Endodermal cell (in vitro differentiated cells): ENCODE results near the gene TDRD12. TPM values are rescaled to one million over a fixed set of nuclear protein-coding genes. Genes with fewer than 3 reads are reported as not detected.

ENCODE experiments used
- DNase-seq: peaks from one replicate; pipeline ENCODE4 v3.0.0-alpha.2; 2017
- H3K27ac ChIP-seq: 2 replicates; pipeline ENCODE4 v1.5.1; 2013; ENCODE audit warnings: mild to moderate bottlenecking, low read depth, low read length, moderate library complexity
- H3K27me3 ChIP-seq: 2 replicates; pipeline ENCODE4 v1.6.1; 2013; ENCODE audit warnings: mild to moderate bottlenecking, low read length, moderate library complexity; ENCODE audit not compliant: insufficient read depth, control insufficient read depth, poor library complexity, severe bottlenecking
- H3K36me3 ChIP-seq: 2 replicates; pipeline ENCODE4 v1.7.0; 2013; ENCODE audit warnings: mild to moderate bottlenecking, low read length, moderate library complexity; ENCODE audit not compliant: control insufficient read depth, insufficient read depth
- H3K4me1 ChIP-seq: one replicate; pipeline ENCODE4 v1.7.0; 2013; ENCODE audit warnings: low read length; ENCODE audit not compliant: control insufficient read depth, insufficient read depth
- H3K4me3 ChIP-seq: 2 replicates; pipeline ENCODE4 v1.5.1; 2013; ENCODE audit warnings: mild to moderate bottlenecking, low read length, moderate library complexity
- H3K9ac ChIP-seq: 2 replicates; pipeline ENCODE4 v1.6.1; 2013; ENCODE audit warnings: mild to moderate bottlenecking, low read length, moderate library complexity; ENCODE audit not compliant: poor library complexity, severe bottlenecking; ENCODE audit errors: extremely low read depth
- H3K9me3 ChIP-seq: 2 replicates; pipeline ENCODE4 v1.6.1; 2013; ENCODE audit warnings: mild to moderate bottlenecking, low read length, moderate library complexity; ENCODE audit not compliant: control insufficient read depth
- H3K27ac Mint-ChIP-seq: 2 replicates; pipeline ENCODE4 v1.8.0; 2020; ENCODE audit warnings: mixed read lengths
- H3K27me3 Mint-ChIP-seq: 2 replicates; pipeline ENCODE4 v1.8.0; 2021; ENCODE audit warnings: mild to moderate bottlenecking, mixed read lengths; ENCODE audit not compliant: insufficient read depth
- H3K36me3 Mint-ChIP-seq: 2 replicates; pipeline ENCODE4 v1.8.0; 2020; ENCODE audit warnings: low read depth, mixed read lengths
- H3K4me1 Mint-ChIP-seq: 2 replicates; pipeline ENCODE4 v1.8.0; 2020; ENCODE audit warnings: mixed read lengths
- H3K4me3 Mint-ChIP-seq: 2 replicates; pipeline ENCODE4 v1.8.0; 2020; ENCODE audit warnings: mild to moderate bottlenecking, moderate library complexity, mixed read lengths
- H3K9me3 Mint-ChIP-seq: 2 replicates; pipeline ENCODE4 v1.8.0; 2020; ENCODE audit warnings: mild to moderate bottlenecking, mixed read lengths
- WGBS, 2 experiments: methylation state at CpG; one replicate each; pipeline versions ENCODE4 v1.1.5 to v1.1.7; 2013; ENCODE audit warnings: missing lambda C conversion rate in 2 of 2, mixed read lengths in 1 of 2; ENCODE audit not compliant: insufficient coverage in 1 of 2, insufficient read length in 1 of 2; 5-methylcytosine and 5-hydroxymethylcytosine counted together
- total RNA-seq, 2 donors: library from RNA; stranded (reverse); fragmentation: NEBNext Ultra II Directional in 1 of 2; extraction: Animal tissue kit (Norgen Biotek cat#: 25700) in 1 of 2; gene quantifications; 2 replicates in 1 of 2; 3 replicates in 1 of 2; pipeline ENCODE4 v1.2.1, GENCODE V29; 2021
- TF ChIP-seq, protein P1 (sequence below): fragments of 200-600 bp; sonication (generic); conservative IDR thresholded peaks from 2 replicates; pipeline ENCODE4 v1.5.0; 2021; ENCODE audit warnings: antibody characterized with exemption, mild to moderate bottlenecking

The TDRD12 gene
- total RNA-seq, 2 donors from 2014 or later: 0.20 to 0.84 TPM

DNA sequence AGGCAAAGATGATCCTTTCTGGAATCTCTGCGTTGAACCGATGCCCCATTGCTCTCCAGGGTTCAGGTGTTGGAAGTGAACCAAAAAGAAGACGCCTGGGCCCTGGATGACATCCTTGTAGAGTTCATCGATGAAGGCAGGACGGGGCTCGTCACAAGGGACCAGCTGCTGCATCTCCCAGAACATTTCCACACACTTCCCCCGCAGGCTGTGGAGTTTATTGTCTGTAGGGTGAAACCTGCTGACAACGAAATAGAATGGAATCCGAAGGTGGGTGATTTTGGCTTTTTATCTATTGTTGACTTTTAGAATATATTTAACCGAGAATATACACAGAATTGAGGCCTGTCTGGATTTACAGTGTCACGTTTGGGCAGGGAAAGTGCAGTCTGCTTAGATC is 91.6 kb downstream of the TDRD12 start:
- TF ChIP-seq, protein P1, sequence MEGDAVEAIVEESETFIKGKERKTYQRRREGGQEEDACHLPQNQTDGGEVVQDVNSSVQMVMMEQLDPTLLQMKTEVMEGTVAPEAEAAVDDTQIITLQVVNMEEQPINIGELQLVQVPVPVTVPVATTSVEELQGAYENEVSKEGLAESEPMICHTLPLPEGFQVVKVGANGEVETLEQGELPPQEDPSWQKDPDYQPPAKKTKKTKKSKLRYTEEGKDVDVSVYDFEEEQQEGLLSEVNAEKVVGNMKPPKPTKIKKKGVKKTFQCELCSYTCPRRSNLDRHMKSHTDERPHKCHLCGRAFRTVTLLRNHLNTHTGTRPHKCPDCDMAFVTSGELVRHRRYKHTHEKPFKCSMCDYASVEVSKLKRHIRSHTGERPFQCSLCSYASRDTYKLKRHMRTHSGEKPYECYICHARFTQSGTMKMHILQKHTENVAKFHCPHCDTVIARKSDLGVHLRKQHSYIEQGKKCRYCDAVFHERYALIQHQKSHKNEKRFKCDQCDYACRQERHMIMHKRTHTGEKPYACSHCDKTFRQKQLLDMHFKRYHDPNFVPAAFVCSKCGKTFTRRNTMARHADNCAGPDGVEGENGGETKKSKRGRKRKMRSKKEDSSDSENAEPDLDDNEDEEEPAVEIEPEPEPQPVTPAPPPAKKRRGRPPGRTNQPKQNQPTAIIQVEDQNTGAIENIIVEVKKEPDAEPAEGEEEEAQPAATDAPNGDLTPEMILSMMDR: no peak
- Mint-ChIP-seq H3K36me3 (no peaks in the 10 kb centered on the region), H3K9me3 (no peaks in the 10 kb centered on the region), H3K27me3 (no peaks in the 10 kb centered on the region), H3K4me1 (no peaks in the 10 kb centered on the region), H3K27ac (no peak overlapping the region), H3K4me3 (no peak overlapping the region)
- DNase-seq: no peak
- no peaks in the 10 kb centered on the region for H3K4me1 ChIP-seq
- no peak overlapping the region for H3K4me3 ChIP-seq
- H3K9me3 ChIP-seq: no peaks in the 10 kb centered on the region
- H3K27ac ChIP-seq: no peak overlapping the region
- H3K36me3 ChIP-seq: no peaks in the 10 kb centered on the region
- 94% methylated on average over 4 to 11 of the region's 11 CpGs for WGBS, 2 experiments
- no peak overlapping the region for H3K9ac ChIP-seq
- H3K27me3 ChIP-seq: no peaks in the 10 kb centered on the region

DNA sequence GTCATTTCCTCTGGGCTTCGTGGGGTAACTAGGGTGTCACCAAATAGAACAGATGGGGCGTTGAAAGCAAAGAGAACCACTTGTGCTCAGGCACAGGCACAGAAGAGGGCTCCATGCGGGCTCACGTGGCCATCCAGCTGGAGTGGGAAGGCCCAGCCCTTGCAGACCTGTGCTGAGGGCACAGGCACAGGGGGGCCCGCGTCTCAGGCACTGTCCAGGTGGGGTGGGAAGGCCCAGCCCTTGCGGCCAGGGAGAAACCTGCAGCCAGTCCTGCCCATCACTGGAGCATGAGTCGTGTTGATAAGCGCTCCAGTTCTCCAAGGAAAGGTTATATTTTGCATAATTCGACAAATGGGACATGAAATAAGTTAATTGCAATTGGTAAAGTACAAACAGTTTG is 92.5 kb downstream of the TDRD12 start:
- Histone ChIP-seq H3K4me3 (no peak overlapping the region), H3K36me3 (no peaks in the 10 kb centered on the region), H3K9me3 (no peaks in the 10 kb centered on the region), H3K27me3 (no peaks in the 10 kb centered on the region), H3K4me1 (no peaks in the 10 kb centered on the region), H3K9ac (no peak overlapping the region), H3K27ac (no peak overlapping the region)
- Mint-ChIP-seq H3K9me3 (no peaks in the 10 kb centered on the region), H3K27me3 (no peaks in the 10 kb centered on the region), H3K4me1 (peaks cover 3% of the 10 kb centered on the region), H3K36me3 (no peaks in the 10 kb centered on the region), H3K4me3 (no peak overlapping the region), H3K27ac (no peak overlapping the region)
- no peak for DNase-seq
- WGBS, 2 experiments: 92 to 100% methylated on average over 3 to 10 of the region's 10 CpGs
- TF ChIP-seq, protein P1: no peak

DNA sequence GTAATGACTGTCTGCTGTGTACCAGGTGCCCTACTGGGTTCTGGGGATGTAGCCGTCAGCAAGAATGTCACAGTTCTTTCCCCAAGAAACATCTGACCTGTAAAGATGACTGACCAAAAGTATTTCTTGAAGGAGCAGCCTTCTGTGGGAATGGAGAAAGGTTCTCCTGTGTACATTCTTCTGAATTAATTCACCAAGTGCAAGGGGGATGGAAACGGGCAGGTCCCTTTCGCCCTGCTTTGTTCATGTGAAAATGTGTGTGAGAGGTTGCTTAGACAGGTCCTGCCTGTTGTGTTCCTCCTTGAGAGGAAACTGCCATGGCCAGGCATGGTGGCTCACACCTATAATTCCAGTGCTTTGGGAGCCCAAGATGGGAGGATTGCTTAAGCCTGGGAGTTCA is 93.0 kb downstream of the TDRD12 start:
- Mint-ChIP-seq H3K36me3 (no peaks in the 10 kb centered on the region), H3K4me1 (peaks cover 3% of the 10 kb centered on the region), H3K4me3 (no peak overlapping the region), H3K9me3 (no peaks in the 10 kb centered on the region), H3K27ac (no peak overlapping the region), H3K27me3 (no peaks in the 10 kb centered on the region)
- TF ChIP-seq, protein P1: no peak
- Histone ChIP-seq H3K36me3 (no peaks in the 10 kb centered on the region), H3K27me3 (no peaks in the 10 kb centered on the region), H3K4me3 (no peak overlapping the region), H3K9me3 (no peaks in the 10 kb centered on the region), H3K27ac (no peak overlapping the region), H3K4me1 (no peaks in the 10 kb centered on the region), H3K9ac (no peak overlapping the region)
- DNase-seq: no peak
- 91 to 93% methylated on average over 2 to 3 of the region's 3 CpGs for WGBS, 2 experiments
